Naive thymus-derived CD8-positive, alpha-beta T cell (primary cell): ENCODE data around the gene ACTR3. TPM values are rescaled to one million over a fixed set of nuclear protein-coding genes. Genes with fewer than 3 reads are reported as not detected.
"Not testable (repeated sequence)": the region's sequence is repeated elsewhere in the genome, so short reads cannot be mapped to it uniquely, and the experiment has no call there.

Experiments
- ATAC-seq, 2 donors: fragments of 150-1000 bp; cut with Tn5 transposase in 1 of 2; sonication (Bioruptor Pico), chemical (Tn5 transposase) in 1 of 2; 1 replicate in 1 of 2; 2 replicates in 1 of 2; pipeline ENCODE4 v1.10.0; 2021; ENCODE audit warnings: mild to moderate bottlenecking in 2 of 2, moderate library complexity in 2 of 2
- POLR2A ChIA-PET: fragments of 350-600 bp; sonication (Branson Sonifier 250); formaldehyde crosslinking; loops from one replicate; lab custom pipeline; 2021; ENCODE audit warnings: antibody characterized with exemption; lab: Charles Lee
- DNase-seq, 10 donors: peaks; one replicate each; pipeline versions ENCODE4 v3.0.0 to v3.0.0-alpha.2; 2020 to 2022
- H3K27ac Mint-ChIP-seq, 10 donors: one replicate each; pipeline ENCODE4 v1.8.0; 2020 to 2022; ENCODE audit warnings: mild to moderate bottlenecking in 10 of 10, mixed read lengths in 10 of 10, moderate library complexity in 4 of 10, inconsistent platforms in 1 of 10
- H3K27me3 Mint-ChIP-seq, 5 donors: one replicate each; pipeline ENCODE4 v1.8.0; 2021 to 2022; ENCODE audit warnings: mixed read lengths in 5 of 5
- H3K36me3 Mint-ChIP-seq, 3 donors: one replicate each; pipeline ENCODE4 v1.8.0; 2020 to 2022; ENCODE audit warnings: mixed read lengths in 3 of 3, mild to moderate bottlenecking in 2 of 3, inconsistent platforms in 1 of 3
- H3K4me1 Mint-ChIP-seq, 4 donors: one replicate each; pipeline ENCODE4 v1.8.0; 2021 to 2022; ENCODE audit warnings: mixed read lengths in 4 of 4
- H3K4me3 Mint-ChIP-seq, 10 donors: one replicate each; pipeline ENCODE4 v1.8.0; 2020 to 2022; ENCODE audit warnings: mild to moderate bottlenecking in 10 of 10, mixed read lengths in 10 of 10, moderate library complexity in 6 of 10, inconsistent platforms in 1 of 10
- H3K9me3 Mint-ChIP-seq, 9 donors: one replicate each; pipeline ENCODE4 v1.8.0; 2020 to 2022; ENCODE audit warnings: mixed read lengths in 9 of 9, mild to moderate bottlenecking in 3 of 9, inconsistent platforms in 1 of 9, moderate library complexity in 1 of 9
- polyA plus RNA-seq, 3 donors: library from polyadenylated mRNA; unstranded; fragments of 300-500 nt; fragmentation: Illumina TruSeq; gene quantifications; one replicate each; pipeline ENCODE4 v1.2.3, GENCODE V29; 2021
- total RNA-seq, 8 experiments: library from RNA in 2 of 8; stranded (reverse) in 2 of 8; gene quantifications; one replicate each; pipeline ENCODE4 v1.2.3 and lab custom pipeline; 2021 to 2026

The ACTR3 gene
- 100 to 1,000 TPM; 228 to 231 TPM for total RNA-seq
- 100 to 1,000 TPM; 390 to 476 (median 471) TPM for polyA plus RNA-seq
- 203 to 679 (median 317) reads per million in 6 experiments for total RNA-seq (lab: John Stamatoyannopoulos, UW)

DNA sequence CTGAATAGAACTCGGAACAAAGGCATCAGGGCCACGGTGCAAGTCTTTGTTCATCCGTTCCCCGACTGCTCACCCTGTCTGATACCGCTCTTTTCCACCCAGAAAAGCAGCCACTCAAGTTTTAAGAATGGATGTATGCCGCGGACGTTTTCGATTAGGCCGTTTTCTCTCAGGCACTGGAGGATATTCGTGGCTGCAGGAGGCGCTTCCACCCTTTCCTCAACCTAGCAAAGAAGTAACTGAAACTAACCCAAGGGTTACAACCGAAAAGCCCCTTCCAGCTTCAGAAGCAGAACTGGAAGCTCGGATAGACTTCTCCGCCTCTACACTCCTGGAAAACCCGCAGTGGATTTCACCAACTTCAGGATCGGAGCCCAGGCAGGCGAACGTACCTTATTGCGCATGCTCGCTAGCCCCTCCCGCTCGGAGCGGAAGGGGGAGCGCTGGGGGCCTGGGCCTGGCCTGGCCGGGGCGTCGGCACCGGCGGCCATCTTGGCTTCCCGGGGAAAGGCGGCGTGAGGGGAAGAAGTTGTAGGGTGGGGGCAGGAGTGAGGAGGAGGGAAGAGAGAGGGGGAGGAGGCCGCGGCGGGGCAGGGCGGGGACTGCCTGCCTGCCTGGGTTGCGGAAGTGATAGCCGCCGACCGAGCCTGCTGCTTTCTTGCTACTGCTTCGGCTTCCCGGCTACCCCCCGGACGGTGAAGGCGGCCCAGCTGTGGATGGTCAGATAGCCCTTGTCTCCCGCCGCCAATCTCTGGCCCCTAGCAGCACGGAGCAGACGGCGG lies at the start of gene ACTR3:
TSS of gene ACTR3 (plus strand) at position 619 of the 782 bp plus-strand sequence. CDS start 191 bp downstream, outside the sequence.
- H3K36me3 Mint-ChIP-seq = peaks cover 0 to 33% (median 7%) of the 10 kb centered on the region in 3 donors
- peak within 1 kb of the TSS; percentile 92 to 99 (median 98) for H3K4me3 Mint-ChIP-seq
- H3K27ac Mint-ChIP-seq = peak within 1 kb of the TSS; percentile 83 to 99 (median 98)
- H3K4me1 Mint-ChIP-seq = peaks cover 39 to 84% (median 79%) of the 10 kb centered on the region in 4 donors
- ATAC-seq (peak; percentile 84 to 88), DNase-seq (peak; percentile 95 to 100 (median 98))
- H3K27me3 Mint-ChIP-seq = no peaks in the 10 kb centered on the region
- POLR2A ChIA-PET = interaction anchor here (0.7 to 4.7 kb wide), 4 partner anchors 13 to 133 kb away, joined by 3 to 28 read pairs (median 15); partner anchors contain the start of gene SLC35F5
- no peaks in the 10 kb centered on the region for H3K9me3 Mint-ChIP-seq

DNA sequence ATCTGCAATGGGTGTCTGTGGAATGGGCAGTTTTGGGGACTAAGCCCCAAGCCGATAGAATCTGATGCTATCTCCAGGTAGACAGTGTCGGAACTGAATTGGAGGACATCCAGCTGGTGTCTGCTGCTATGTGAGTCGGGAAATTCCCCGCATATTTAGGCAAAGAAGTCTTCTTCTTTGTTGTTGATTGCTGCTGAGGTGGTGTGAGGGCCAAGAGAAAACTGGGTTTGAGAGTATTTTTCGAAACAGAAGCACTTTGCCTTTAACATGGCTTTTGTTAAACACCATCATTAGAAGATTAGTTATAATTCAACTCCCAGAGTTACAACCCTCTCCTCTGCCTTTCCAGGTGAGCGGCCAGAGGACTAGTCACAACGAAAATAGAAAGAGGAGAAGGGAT lies 49.4 kb upstream of the ACTR3 start:
- peaks cover 14 to 40% (median 35%) of the 10 kb centered on the region in 3 donors for H3K36me3 Mint-ChIP-seq
- H3K27me3 Mint-ChIP-seq = no peaks in the 10 kb centered on the region
- H3K27ac Mint-ChIP-seq = no peak overlapping the region
- POLR2A ChIA-PET = no interaction called here
- no peak overlapping the region for H3K4me3 Mint-ChIP-seq
- DNase-seq (no peak), ATAC-seq (no peak)
- H3K4me1 Mint-ChIP-seq = peaks cover 0 to 2% (median 0%) of the 10 kb centered on the region in 4 donors
- H3K9me3 Mint-ChIP-seq = peaks cover 0 to 1% (median 0%) of the 10 kb centered on the region in 9 donors

DNA sequence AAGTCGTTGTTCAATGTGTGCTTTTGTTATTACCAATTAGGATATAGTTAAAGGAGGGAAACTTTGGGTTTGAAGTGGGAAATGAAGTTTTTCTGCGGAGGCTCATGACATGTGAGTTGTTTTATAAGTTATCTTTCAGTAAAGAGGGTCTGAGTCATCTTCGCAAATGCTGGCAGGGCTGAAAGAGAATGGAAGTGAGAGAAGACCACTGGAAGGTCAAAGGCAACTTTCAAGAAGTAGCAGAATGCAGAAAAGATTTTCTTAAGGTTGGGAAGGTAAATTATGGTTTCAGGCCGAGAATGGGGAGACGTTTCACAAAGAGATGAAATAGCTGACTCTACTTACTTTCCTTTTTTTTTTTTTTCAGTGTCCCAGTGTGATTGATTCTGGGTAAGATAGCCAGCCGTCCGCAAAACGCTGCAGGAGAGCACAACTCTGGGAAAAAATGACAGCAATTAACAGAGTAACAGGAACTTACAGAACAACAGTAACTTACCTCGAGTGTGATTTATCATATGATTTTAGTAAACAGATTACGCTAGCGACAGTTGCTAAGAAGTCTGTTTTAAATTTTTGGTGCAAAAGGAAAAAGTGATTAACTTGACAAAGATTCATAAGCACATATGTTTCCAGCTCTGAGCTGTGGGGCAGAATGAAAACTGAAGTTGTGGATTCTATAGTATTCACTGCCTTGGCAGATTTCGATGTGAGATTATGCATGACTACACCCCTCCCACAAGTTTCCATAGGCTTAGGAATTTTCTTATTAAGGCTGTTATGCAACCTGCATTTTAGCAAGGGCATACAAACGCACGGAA lies 46.8 kb upstream of the ACTR3 start:
- Mint-ChIP-seq H3K36me3 (peaks cover 26 to 57% (median 57%) of the 10 kb centered on the region in 3 donors), H3K27me3 (no peaks in the 10 kb centered on the region), H3K9me3 (peaks cover 0 to 10% (median 3%) of the 10 kb centered on the region in 9 donors), H3K4me3 (no peak overlapping the region), H3K27ac (no peak overlapping the region), H3K4me1 (no peaks in the 10 kb centered on the region)
- POLR2A ChIA-PET = no interaction called here
- no peak for ATAC-seq
- no peak for DNase-seq

DNA sequence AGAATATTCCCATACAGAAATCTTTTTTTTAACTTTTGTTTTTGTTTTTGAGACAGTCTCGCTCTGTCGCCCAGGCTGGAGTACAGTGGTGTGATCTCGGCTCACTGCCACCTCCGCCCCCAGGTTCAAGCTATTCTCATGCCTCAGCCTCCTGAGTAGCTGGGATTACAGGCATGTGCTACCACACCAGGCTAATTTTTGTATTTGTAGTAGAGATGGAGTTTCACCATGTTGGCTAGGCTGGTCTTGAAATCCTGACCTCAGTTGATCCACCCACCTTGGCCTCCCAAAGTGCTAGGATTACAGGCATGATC lies 46.2 kb upstream of the ACTR3 start:
- not testable (repeated sequence) for H3K9me3 Mint-ChIP-seq, ATAC-seq
- H3K36me3 Mint-ChIP-seq = peaks cover 26 to 57% (median 57%) of the 10 kb centered on the region in 3 donors

DNA sequence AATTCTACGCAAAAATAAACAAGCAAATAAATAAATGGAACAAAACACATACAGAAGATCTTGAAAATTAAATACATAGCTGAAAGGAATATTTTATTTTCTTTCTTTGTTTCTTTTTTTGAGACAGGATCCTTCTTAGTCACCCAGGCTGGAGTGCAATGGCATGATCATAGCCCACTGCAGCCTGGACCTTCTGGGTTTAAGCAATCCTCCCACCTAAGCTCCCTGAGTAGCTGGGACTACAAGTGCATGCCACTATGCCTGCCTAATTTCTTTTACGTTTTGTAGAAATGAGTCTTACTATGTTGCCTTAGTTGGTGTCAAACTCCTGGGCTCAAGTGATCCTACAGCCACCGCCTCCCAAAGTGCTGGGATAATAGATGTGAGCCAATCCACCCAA lies 44.6 kb upstream of the ACTR3 start:
- POLR2A ChIA-PET = no interaction called here
- Mint-ChIP-seq H3K36me3 (peaks cover 26 to 53% (median 52%) of the 10 kb centered on the region in 3 donors), H3K27ac (no peak overlapping the region), H3K4me3 (no peak overlapping the region), H3K9me3 (peaks cover 0 to 10% (median 3%) of the 10 kb centered on the region in 9 donors), H3K27me3 (no peaks in the 10 kb centered on the region), H3K4me1 (no peaks in the 10 kb centered on the region)
- no peak for ATAC-seq
- DNase-seq = no peak

More for the DNA sequence above, 46.2 kb upstream of the ACTR3 start:
- DNase-seq, H3K4me3 Mint-ChIP-seq, H3K27ac Mint-ChIP-seq, H3K4me1 Mint-ChIP-seq, H3K27me3 Mint-ChIP-seq, POLR2A ChIA-PET: not testable (repeated sequence)

DNA sequence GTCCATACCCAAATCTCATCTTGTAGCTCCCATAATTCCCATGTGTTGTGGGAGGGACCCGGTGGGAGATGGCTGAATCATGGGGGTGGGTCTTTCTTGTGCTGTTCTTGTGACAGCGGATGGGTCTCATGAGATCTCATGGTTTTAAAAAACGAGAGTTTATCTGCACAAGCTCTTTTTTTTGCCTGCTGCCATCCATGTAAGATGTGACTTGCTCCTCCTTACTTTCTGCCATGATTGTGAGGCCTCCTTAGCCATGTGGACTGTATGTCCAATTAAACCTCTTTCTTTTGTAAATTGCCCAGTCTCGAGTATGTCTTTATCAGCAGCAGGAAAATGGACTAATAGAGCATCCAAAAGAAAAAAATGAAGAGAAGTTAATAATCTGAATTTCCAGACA lies 44.1 kb upstream of the ACTR3 start:
- H3K4me1 Mint-ChIP-seq, DNase-seq, ATAC-seq, POLR2A ChIA-PET, H3K9me3 Mint-ChIP-seq, H3K4me3 Mint-ChIP-seq, H3K27me3 Mint-ChIP-seq: not testable (repeated sequence)
- peak overlapping the region in 1 of 10 donors; percentile 58 for H3K27ac Mint-ChIP-seq
- peaks cover 26 to 49% (median 47%) of the 10 kb centered on the region in 3 donors for H3K36me3 Mint-ChIP-seq

DNA sequence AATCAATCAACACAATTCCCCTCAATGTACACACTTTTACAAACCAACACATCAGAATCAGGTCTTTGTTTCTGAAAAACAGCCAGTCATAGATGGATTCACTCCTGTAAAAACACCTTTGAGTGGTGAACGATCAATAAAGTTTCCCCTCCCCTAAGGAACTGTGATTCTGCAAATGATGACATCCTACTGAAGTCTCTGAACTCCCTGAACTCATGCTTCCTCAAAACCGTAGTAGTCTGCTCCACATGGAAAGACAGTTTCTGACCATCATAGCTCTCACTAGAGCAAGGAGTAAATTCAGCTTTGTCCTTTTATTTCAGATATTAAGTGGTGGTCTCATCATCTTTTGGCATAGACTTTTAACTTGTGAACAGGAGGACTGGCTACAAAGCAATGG lies 43.5 kb upstream of the ACTR3 start:
- no peak for ATAC-seq
- DNase-seq = no peak
- no peak overlapping the region for H3K4me3 Mint-ChIP-seq
- peaks cover 26 to 47% (median 45%) of the 10 kb centered on the region in 3 donors for H3K36me3 Mint-ChIP-seq
- POLR2A ChIA-PET = no interaction called here
- H3K4me1 Mint-ChIP-seq = peaks cover 0 to 4% (median 3%) of the 10 kb centered on the region in 4 donors
- H3K27ac Mint-ChIP-seq = no peak overlapping the region
- H3K9me3 Mint-ChIP-seq = peaks cover 0 to 10% (median 3%) of the 10 kb centered on the region in 9 donors
- no peaks in the 10 kb centered on the region for H3K27me3 Mint-ChIP-seq

DNA sequence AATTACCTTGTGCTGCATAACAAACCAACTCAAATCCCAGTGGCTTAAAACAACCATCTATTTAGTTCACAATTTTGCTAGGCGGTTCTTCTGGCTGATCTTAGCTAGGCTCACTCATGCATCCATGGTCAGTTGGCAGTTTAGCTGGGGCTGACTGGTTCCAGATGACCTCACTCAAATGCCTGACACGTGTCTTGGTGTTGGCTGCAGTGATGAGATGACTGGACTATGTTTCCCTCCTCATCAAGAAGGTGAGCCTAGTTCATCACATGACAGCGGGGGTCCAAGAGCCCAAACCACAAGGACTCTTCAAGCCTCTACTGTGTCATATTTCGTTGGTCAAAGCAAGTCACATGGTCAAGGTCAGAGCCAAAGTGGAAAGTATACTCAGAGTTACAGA lies 42.7 kb upstream of the ACTR3 start:
- Mint-ChIP-seq H3K4me1 (peaks cover 0 to 4% (median 3%) of the 10 kb centered on the region in 4 donors), H3K9me3 (peaks cover 0 to 10% (median 3%) of the 10 kb centered on the region in 9 donors), H3K36me3 (peaks cover 26 to 47% (median 40%) of the 10 kb centered on the region in 3 donors), H3K27ac (no peak overlapping the region), H3K27me3 (no peaks in the 10 kb centered on the region), H3K4me3 (no peak overlapping the region)
- DNase-seq (no peak), ATAC-seq (no peak)
- POLR2A ChIA-PET = no interaction called here

DNA sequence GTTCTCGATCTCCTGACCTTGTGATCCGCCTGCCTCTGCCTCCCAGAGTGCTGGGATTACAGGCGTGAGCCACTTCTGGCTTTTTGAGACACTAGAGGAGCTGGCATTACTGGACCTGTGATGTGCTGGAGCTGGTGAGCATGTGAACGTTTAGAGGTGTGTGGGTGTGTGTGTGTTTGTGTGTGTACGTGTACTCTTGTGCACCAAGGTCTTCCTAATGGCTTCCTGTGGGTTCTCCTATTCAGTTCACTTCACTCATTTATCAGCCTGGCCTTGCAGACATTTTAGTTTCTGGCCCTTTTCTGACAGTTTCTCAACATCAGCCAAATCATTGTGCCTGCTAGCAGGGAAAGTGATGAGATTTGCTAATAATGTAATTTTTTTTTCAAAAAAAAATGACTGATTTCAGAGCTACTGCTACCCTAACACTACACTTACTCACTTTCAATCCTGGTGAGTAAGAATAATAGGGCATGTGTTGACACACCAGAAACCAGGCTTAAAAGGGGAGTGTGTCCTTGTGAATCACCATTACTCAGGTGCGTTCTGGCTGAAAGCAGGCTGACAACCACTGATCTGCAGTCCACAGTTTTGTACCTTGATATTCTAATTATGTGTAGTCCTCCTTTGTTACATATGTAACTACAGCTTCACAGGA lies 41.0 kb upstream of the ACTR3 start:
- H3K4me3 Mint-ChIP-seq = no peak overlapping the region
- DNase-seq = no peak
- H3K4me1 Mint-ChIP-seq = peaks cover 0 to 4% (median 3%) of the 10 kb centered on the region in 4 donors
- no peak for ATAC-seq
- peak overlapping the region in 1 of 10 donors; percentile 5 for H3K27ac Mint-ChIP-seq
- H3K27me3 Mint-ChIP-seq = no peaks in the 10 kb centered on the region
- H3K36me3 Mint-ChIP-seq = peaks cover 16 to 36% (median 27%) of the 10 kb centered on the region in 3 donors
- POLR2A ChIA-PET = no interaction called here
- peaks cover 0 to 10% (median 3%) of the 10 kb centered on the region in 9 donors for H3K9me3 Mint-ChIP-seq

DNA sequence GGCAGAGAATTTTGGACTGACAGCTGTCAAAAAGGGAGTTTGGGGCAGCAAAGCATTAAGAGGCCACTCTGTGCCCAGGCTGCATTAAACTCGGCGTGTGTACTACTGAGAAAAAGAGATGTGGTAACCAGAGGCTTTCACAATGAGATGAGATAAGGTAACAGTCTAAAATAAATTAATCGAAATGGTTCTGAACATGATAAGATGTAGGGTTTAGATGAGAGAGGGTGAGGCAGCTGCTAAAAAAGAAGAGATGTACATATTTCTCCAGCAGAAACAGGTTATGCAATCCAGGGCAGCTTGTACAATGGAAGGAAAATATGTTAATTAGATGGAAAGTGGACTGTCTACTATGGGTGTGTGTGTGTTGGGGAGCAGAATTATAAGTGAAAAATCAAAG lies 39.2 kb upstream of the ACTR3 start:
- Mint-ChIP-seq H3K4me1 (peaks cover 0 to 14% (median 5%) of the 10 kb centered on the region in 4 donors), H3K36me3 (peaks cover 16 to 29% (median 28%) of the 10 kb centered on the region in 3 donors), H3K27ac (no peak overlapping the region), H3K27me3 (no peaks in the 10 kb centered on the region), H3K9me3 (peaks cover 0 to 9% (median 3%) of the 10 kb centered on the region in 9 donors), H3K4me3 (no peak overlapping the region)
- POLR2A ChIA-PET = interaction anchor here (0.6 kb wide), 2 partner anchors 16 to 570 kb away, joined by 3 to 4 read pairs; no protein-coding TSS in a partner anchor
- ATAC-seq (no peak), DNase-seq (no peak)

DNA sequence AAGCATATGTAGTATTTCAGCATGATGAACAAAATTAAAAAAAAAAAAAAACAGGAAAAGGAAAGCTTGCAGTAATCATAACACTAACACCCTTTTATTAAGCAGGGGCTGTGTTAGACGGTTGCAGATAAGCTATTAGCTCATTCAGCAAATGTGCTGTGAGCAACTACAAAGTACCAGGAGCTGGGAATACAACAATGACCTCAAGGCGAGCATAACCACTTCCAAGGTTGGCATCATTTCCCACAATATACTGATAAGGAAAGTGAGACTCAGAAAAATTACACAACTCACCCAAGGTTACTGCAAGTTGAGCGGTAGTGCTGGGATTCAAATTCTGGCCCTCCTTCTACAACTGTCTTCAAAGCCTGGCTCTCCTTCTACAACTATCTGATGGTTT lies 38.2 kb upstream of the ACTR3 start:
- POLR2A ChIA-PET = interaction anchor here (0.5 kb wide), 1 partner anchor 59 kb away, joined by 3 read pairs; no protein-coding TSS in a partner anchor
- H3K27me3 Mint-ChIP-seq = no peaks in the 10 kb centered on the region
- H3K9me3 Mint-ChIP-seq = peaks cover 0 to under 1% (median 0%) of the 10 kb centered on the region in 9 donors
- H3K4me3 Mint-ChIP-seq = no peak overlapping the region
- ATAC-seq (no peak), DNase-seq (no peak)
- H3K36me3 Mint-ChIP-seq = peaks cover 11 to 22% (median 21%) of the 10 kb centered on the region in 3 donors
- H3K4me1 Mint-ChIP-seq = peaks cover 0 to 16% (median 5%) of the 10 kb centered on the region in 4 donors
- H3K27ac Mint-ChIP-seq = no peak overlapping the region

DNA sequence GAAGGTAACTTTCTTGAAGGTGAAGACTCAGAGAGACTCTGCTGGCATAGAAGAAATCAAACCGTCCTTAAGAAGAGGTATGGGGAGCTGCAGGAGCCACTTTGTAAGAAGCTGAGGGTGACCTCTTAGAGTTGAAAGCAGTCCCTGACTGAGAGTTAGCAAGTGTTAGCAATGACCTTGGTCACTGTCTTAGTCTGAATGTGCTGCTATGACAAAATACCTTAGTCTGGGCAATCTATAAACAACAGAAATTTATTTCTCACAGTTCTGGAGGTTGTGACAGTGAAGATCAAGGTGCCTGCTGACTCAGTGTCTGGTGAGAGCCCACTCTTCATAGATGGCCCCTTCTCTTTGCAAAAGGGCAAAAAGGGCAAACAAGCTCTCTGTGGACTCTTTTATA lies 35.7 kb upstream of the ACTR3 start:
- Mint-ChIP-seq H3K36me3 (peaks cover 15 to 25% (median 20%) of the 10 kb centered on the region in 3 donors), H3K27ac (peak overlapping the region in 1 of 10 donors; percentile 30), H3K4me1 (peaks cover 8 to 34% (median 11%) of the 10 kb centered on the region in 4 donors), H3K9me3 (no peaks in the 10 kb centered on the region), H3K27me3 (no peaks in the 10 kb centered on the region), H3K4me3 (no peak overlapping the region)
- POLR2A ChIA-PET = no interaction called here
- no peak for ATAC-seq
- DNase-seq = no peak
